LNCaP clone FGC (cell line): ENCODE measurements around the gene MAPK4.

Source experiments
- DNase-seq: peaks from one replicate; pipeline ENCODE4 v3.0.0-alpha.2; 2011; ENCODE audit warnings: low read depth
- H3K4me3 ChIP-seq: 2 replicates; pipeline ENCODE4 v1.5.1; 2011; ENCODE audit warnings: mild to moderate bottlenecking, low read depth, low read length, control low read depth
- CTCF ChIP-seq: IDR thresholded peaks from 2 replicates; pipeline ENCODE4 v1.5.1; 2012; ENCODE audit warnings: mild to moderate bottlenecking; ENCODE audit not compliant: control insufficient read depth, insufficient read depth; ENCODE audit errors: extremely low read depth

MAPK4 gene

DNA sequence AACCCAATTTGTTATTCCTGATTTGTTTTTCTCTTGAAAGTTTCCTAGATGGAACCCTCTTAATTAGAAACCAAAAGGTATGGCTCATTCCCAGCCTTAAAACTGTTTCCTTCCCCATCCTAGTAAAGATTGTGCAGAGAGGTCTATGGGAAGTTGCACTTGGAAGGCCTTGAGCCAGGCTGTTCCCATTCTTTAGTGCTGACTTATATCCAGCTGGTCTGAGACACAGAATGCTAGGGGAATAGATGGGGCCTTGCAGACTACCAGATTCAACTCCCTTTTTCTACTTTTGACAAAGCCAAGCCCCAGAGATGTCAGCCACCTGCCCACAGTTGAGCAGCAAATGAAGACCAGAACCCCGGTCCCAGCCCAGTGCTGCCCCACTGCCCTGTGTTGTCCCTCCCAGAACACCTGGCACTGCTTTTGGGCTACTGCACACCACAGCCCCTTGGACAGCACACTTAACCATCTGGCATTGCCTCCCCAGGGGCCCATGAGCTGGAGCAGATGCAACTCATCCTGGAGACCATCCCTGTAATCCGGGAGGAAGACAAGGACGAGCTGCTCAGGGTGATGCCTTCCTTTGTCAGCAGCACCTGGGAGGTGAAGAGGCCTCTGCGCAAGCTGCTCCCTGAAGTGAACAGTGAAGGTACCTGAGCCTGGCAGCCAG lies 161.7 kb downstream of the MAPK4 start:
- DNase-seq: no peak
- TF ChIP-seq CTCF: no peak
- no peak overlapping the region for H3K4me3 ChIP-seq

DNA sequence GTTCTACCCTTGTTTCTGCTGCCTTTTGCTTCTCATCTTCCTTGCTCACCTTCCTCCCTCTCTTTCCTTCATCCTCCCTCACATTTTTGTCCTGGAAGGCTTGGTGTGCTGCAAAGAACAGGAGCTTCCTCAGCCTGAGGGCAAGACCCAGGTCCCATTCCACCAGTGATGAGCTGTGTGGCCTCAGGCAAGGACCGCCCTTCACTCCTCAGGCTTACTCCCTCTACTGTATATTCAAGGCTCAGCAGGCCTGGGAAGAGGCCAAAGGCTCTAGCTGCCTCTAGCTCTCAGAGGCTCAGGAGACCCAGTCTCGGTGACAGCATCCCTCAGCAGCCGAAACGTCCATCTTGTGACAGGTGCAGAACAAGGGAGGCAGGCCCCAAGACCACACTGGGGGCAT lies 162.4 kb downstream of the MAPK4 start:
- DNase-seq: no peak
- TF ChIP-seq CTCF: no peak
- H3K4me3 ChIP-seq: no peak overlapping the region

DNA sequence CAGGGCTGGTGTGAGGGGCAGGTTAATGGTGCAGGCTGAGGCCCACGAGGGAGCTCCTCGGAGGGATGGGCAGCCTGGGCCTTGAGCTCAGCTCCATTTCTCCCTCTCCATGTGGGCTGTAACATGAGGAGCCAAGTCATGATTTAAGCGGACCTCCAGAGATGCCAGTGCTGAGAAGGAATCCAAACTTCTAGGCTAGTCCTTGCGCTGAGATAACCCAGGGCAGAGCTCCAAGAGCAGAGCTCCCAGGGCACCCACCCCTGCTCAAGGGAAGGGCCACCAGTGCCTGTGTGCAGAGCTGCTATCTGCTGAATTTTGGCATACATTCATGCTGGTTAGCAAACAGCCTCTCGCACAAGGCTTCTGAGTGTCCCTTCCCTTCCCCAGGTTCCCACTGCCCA lies 164.9 kb downstream of the MAPK4 start:
- TF ChIP-seq CTCF: no peak
- H3K4me3 ChIP-seq: no peak overlapping the region

GRCh38 chr18:50726960-50727589 lies 167.2 kb downstream of the MAPK4 start:
- DNase-seq: no peak
- TF ChIP-seq CTCF: no peak
- H3K4me3 ChIP-seq: no peak overlapping the region

More for the DNA sequence above, 164.9 kb downstream of the MAPK4 start:
- no peak for DNase-seq

DNA sequence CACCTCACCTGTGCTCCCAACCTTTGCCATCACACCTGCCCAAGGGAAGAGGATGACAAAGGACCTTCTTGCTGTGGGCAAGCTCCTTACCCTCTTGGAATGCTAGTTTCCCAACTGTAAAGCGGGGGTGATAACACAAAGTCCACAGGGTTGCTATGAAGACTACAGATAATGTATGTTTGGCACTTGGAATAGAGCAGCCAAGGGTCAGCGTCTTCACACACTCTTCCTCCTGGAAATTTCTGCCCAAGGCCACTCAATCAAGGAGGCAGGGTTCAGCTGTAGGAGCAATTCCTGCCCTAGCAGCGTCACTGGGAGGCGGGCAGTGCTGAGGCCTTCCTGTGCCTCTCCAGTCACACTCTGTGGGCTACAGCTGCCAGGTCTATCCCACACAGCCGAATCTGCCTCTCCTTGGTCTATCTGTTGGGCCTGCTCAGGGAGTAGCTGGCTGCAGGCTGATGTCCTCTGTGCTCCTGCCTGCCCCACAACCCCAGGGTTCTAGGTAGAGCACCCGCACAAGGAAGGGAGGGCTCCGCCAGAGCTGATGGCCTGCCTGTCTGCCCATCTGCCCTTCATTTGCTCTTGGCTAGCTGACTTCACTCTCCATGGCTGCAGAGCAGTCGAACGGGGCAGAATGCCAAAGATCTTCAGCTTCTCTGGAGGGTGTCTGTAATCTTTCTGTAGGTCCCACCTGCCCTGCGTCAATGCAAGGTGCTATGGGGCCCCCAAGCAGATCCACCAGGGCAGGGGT lies 168.0 kb downstream of the MAPK4 start:
- TF ChIP-seq CTCF: no peak
- H3K4me3 ChIP-seq: no peak overlapping the region
- no peak for DNase-seq

DNA sequence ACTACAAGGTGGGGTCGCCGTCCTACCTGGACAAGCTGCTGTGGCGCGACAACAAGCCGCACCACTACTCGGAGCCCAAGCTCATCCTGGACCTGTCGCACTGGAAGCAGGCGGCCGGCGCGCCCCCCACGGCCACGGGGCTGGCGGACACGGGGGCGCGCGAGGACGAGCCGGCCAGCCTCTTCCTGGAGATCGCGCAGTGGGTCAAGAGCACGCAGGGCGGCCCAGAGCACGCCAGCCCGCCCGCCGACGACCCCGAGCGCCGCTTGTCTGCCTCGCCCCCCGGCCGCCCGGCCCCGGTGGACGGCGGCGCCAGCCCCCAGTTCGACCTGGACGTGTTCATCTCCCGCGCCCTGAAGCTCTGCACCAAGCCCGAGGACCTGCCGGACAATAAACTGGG lies 169.5 kb downstream of the MAPK4 start:
- no peak for DNase-seq
- no peak for TF ChIP-seq CTCF
- H3K4me3 ChIP-seq: no peak overlapping the region
